GM18907 (cell line): ENCODE measurements around the gene RNASEH2C.
"Not testable (repeated sequence)": the region's sequence is repeated elsewhere in the genome, so short reads cannot be mapped to it uniquely, and the experiment has no call there.

Source experiments
- ATAC-seq: cut with Tn5 transposase; IDR thresholded peaks from one replicate; pipeline ENCODE4 v1.9.1; 2021; ENCODE audit warnings: mild to moderate bottlenecking, moderate library complexity; ENCODE audit not compliant: unreplicated experiment

RNASEH2C gene

GRCh38 chr11:65717906-65718305, 2.7 kb downstream of the RNASEH2C start:
- ATAC-seq, result no peak

GRCh38 chr11:65716774-65717405, 3.7 kb downstream of the RNASEH2C start:
- ATAC-seq, result no peak

- no peak for ATAC-seq
Observed at GRCh38 chr11:65716302-65716701, 4.3 kb downstream of the RNASEH2C start.

GRCh38 chr11:65714433-65714832, 6.2 kb downstream of the RNASEH2C start:
- no peak for ATAC-seq

- ATAC-seq, result no peak
Observed at GRCh38 chr11:65713212-65713969, 7.2 kb downstream of the RNASEH2C start.

GRCh38 chr11:65712633-65713076, 7.9 kb downstream of the RNASEH2C start:
- ATAC-seq, result no peak

- ATAC-seq, result peak; percentile 80
Observed at GRCh38 chr11:65711785-65712632, 8.6 kb downstream of the RNASEH2C start, which contains the start of gene KAT5. Gene KAT5, plus strand, starts transcription at chr11:65712252. Its CDS starts 16 bp downstream, at chr11:65712268.

GRCh38 chr11:65710421-65710820, 10.2 kb downstream of the RNASEH2C start:
- ATAC-seq, result no peak

GRCh38 chr11:65709661-65710060, 10.9 kb downstream of the RNASEH2C start:
- no peak for ATAC-seq

- no peak for ATAC-seq
Observed at GRCh38 chr11:65708451-65708850, 12.1 kb downstream of the RNASEH2C start.

- ATAC-seq, result not testable (repeated sequence)
Observed at GRCh38 chr11:65707002-65707401, 13.6 kb downstream of the RNASEH2C start.

GRCh38 chr11:65706303-65706763, 14.3 kb downstream of the RNASEH2C start:
- not testable (repeated sequence) for ATAC-seq

- no peak for ATAC-seq
Observed at GRCh38 chr11:65703846-65704245, 16.8 kb downstream of the RNASEH2C start.

GRCh38 chr11:65701686-65702085, 18.9 kb downstream of the RNASEH2C start:
- no peak for ATAC-seq

- no peak for ATAC-seq
Observed at GRCh38 chr11:65700399-65700798, 20.2 kb downstream of the RNASEH2C start.

GRCh38 chr11:65699306-65699705, 21.3 kb downstream of the RNASEH2C start:
- ATAC-seq, result no peak

- ATAC-seq, result no peak
Observed at GRCh38 chr11:65698205-65698604, 22.4 kb downstream of the RNASEH2C start.

GRCh38 chr11:65696802-65697552, 23.6 kb downstream of the RNASEH2C start:
- no peak for ATAC-seq

GRCh38 chr11:65695459-65696241, 24.9 kb downstream of the RNASEH2C start:
- ATAC-seq, result no peak

GRCh38 chr11:65692367-65692766, 28.2 kb downstream of the RNASEH2C start:
- ATAC-seq, result no peak
